Measurements from ENCODE around the gene NFYB. TPM values are rescaled to one million over a fixed set of nuclear protein-coding genes. Genes with fewer than 3 reads are reported as not detected.

NFYB gene

DNA sequence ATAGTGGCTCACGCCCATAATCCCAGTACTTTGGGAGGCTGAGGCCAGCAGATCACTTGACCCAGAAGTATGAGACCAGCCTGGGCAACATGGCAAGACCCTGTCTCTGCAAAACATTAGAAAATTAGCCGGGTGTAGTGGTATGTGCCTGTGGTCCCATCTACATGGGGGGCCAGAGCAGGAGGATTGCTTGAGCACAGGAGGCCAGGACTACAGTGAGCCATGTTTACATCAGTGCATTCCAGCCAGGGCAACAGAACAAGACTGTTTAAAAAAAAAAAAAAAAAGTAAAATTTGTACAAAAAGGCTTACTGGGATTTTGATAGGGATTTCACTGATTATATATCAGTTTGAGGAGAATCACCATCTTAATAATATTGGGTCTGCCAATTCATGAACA lies 65.9 kb downstream of the NFYB start:
- H3K4me2 ChIP-seq (ENCODE audit: low read length) = no peak overlapping the region
- no peak overlapping the region for H2BK5ac ChIP-seq (ENCODE audit: low read length)
- no peaks in the 10 kb centered on the region for H3K79me2 ChIP-seq (ENCODE audit: control insufficient read depth, insufficient read depth, low read length)
- no CpG with 5 or more reads among the region's 2 CpGs for WGBS (ENCODE audit: extremely low coverage, insufficient coverage, low lambda C conversion rate)
- no peak overlapping the region for H3K23ac ChIP-seq (ENCODE audit: low read length)
- H2AK5ac ChIP-seq (ENCODE audit: low read length) = no peak overlapping the region
- no peak overlapping the region for H3K9ac ChIP-seq (ENCODE audit: low read length)
- no peak overlapping the region for H3K56ac ChIP-seq (ENCODE audit: low read length)
- no peak overlapping the region for H3K4ac ChIP-seq (ENCODE audit: low read depth, low read length)
- H3K4me3 ChIP-seq (ENCODE audit: low read length) = no peak overlapping the region
- H2BK15ac ChIP-seq (replicated peaks; ENCODE audit: low read depth) = no peak overlapping the region
- H3K4me1 ChIP-seq (ENCODE audit: control insufficient read depth, low read depth, low read length) = no peaks in the 10 kb centered on the region
- H3K27ac ChIP-seq (ENCODE audit: low read depth, low read length) = no peak overlapping the region
- no peak overlapping the region for H4K5ac ChIP-seq (ENCODE audit: low read length)
- no peak overlapping the region for H4K8ac ChIP-seq (ENCODE audit: low read depth, low read length)
- no peaks in the 10 kb centered on the region for H3K27me3 ChIP-seq (ENCODE audit: insufficient read depth, low read length, poor library complexity)
- no peak for DNase-seq
- no peaks in the 10 kb centered on the region for H3K36me3 ChIP-seq (ENCODE audit: control insufficient read depth, insufficient read depth, low read length)
- no peak overlapping the region for H2BK120ac ChIP-seq (ENCODE audit: low read depth, low read length)
- no peaks in the 10 kb centered on the region for H3K79me1 ChIP-seq (ENCODE audit: low read length)
- H3K18ac ChIP-seq (ENCODE audit: low read length) = no peak overlapping the region

Small RNA genes within 50 kb of the gene (small RNA-seq; reads per million reads assigned to genes)
- not detected for gene RNA5SP370 (ENCODE audit: insufficient read depth)
